HG02623 (cell line): Measurements from ENCODE around the gene OSBP2.
"Not testable (repeated sequence)": the region's sequence is repeated elsewhere in the genome, so short reads cannot be mapped to it uniquely, and the experiment has no call there.

Experiments used
- ATAC-seq: cut with Tn5 transposase; IDR thresholded peaks from one replicate; pipeline ENCODE4 v1.9.1; 2021; ENCODE audit warnings: moderate library complexity; ENCODE audit not compliant: unreplicated experiment

OSBP2 gene

DNA sequence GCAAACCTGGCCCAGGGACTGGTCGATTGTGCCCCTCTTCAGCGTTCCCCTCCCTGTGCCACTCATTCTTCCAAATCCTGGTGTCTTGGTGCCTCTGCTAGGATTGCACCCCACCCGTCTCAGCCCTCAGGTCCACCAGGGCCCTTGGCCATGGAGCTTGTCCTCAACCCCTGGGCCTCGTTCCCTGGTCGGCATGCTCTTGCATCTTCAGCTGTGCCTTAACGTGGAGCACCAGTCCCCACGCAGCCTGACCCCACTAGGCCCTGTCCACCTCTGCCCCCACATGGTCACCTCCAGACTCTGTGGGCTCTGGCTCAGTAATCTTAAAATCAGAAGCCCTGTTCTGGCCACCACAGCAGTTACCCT lies 61.1 kb downstream of the OSBP2 start:
- no peak for ATAC-seq

DNA sequence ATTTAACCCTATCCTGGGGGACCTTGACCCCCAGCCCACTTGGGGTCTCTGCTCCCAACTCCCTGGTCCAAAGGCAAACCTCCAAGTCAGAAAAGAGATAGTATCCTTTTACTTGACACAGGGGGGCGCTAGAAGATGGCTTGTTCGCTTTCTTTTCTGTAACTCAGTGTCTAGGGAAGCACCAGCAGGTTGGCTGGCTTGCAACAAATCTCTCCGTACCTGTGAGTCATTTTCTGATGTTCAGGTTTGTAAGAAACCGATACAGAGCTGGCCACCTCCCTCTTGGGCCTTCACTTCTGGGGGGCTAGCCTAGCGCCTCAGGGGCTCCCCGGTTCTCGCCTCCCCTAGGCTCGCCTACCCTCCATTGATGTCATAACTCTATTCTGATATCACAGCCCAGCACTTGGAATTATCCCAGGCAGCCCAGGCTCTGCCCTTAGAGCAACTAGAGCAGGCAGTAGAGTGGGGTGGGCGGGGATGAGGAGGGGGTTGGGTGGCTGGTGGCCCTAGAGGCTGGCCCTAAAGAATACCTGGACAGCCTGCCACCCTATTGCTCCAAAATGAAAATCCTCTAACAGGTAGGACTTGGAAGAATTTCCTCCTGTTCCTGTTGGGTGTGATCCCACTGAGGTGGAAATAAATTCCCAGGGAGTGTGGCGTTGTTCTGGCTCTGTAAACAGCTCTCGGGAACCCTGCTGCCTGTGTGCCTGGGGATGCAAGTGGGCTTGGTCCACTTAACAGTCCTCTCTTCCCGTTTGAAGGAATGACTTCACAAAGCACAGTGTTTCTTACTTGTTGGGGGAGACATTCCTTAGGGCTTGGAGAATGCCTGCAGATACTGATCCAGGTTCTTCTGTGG lies 69.4 kb downstream of the OSBP2 start:
- no peak for ATAC-seq

DNA sequence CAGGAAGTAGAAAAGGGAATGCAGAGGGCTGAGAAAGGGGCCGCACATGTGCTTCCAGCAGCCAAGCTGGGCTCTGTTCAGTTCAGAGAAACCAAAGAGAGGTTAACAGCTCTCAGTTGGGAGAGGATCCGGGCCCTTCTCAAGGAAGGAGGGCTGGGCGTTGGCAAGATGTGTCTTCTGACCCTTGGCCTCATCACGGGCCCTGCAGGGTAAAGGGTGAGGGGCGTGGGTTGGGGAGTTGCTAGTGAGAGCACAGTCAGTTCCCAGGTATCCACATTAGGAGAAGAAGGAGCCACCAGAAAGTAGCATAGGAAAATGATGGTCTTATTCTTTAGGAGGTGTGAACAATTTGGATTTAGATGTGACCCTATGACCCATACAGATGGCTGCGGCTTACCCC lies 73.0 kb downstream of the OSBP2 start:
- ATAC-seq: no peak

DNA sequence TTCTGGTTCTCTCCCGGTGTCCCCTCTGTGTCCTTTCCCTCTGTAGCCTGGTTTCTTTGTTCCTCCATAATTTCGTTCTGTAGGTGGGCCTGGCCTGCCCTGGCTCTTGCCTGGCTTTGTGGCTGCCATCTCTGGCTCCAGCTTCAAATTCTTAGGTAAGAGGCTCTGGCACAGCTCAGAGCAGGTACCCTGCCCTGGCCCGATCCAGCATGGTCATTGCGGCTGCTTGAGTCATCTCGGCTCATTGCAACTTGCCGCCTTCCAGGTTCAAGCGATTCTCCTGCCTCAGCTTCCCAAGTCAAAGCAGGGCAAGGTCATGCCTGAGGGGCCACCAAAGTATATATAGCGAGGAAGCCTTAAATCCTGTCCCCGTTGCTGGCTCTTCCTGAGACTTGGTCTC lies 76.0 kb downstream of the OSBP2 start:
- ATAC-seq: no peak

DNA sequence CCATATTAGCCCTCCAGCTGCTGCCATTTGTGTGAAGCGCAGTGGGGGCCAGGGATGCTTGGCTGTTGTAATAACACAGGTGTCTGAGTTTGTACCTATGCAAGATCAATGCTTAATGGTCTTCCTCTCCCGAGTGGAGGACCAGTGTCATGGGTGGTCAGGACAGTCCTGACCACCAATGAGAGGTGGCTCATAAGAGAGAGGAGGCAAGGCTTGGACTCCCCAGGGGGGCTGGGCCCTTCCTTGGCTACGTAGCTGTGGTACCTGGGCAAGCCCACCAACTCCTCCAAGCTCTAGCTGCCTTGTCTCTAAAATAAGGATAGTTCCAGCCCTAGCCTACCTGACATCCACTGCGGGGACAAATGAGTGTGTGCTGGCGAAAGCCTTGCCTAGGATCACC lies 79.2 kb downstream of the OSBP2 start:
- ATAC-seq: no peak

DNA sequence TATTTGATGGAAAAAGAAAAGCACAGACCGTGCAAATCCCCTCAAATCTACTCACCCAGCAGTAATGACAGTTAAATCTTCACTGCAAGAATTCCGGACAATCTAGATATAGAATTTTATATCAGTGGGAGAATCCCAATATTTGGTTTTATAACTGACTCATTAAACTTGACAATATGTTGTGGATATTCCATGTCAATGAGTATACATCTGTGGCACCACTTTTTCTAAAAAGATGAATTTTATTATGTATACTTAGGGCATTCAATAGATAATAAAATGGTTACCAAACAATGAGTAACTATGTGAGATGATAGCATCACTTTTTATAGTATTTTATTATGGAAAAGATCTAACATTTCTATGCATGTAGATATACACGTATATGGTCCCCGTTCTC lies 79.9 kb downstream of the OSBP2 start:
- ATAC-seq: no peak

DNA sequence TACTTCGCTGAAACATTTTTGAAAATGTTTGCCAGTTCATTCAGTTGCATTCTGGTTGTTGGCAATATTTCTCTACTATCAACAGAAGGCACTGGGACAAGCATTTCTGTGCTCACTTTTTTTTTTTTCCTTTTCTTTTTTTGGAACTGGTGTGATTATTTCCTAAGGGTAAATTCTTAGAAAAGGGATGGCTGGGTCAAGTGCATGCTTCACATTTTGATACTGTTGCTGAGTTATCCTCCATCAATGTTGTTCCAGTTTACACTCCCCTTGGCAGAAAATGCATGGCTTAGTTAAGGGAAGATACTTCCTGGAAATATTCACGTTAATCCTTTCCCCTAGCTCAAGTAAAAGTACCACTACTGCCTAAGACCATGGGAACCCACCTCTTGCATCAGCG lies 81.8 kb downstream of the OSBP2 start:
- ATAC-seq: no peak

DNA sequence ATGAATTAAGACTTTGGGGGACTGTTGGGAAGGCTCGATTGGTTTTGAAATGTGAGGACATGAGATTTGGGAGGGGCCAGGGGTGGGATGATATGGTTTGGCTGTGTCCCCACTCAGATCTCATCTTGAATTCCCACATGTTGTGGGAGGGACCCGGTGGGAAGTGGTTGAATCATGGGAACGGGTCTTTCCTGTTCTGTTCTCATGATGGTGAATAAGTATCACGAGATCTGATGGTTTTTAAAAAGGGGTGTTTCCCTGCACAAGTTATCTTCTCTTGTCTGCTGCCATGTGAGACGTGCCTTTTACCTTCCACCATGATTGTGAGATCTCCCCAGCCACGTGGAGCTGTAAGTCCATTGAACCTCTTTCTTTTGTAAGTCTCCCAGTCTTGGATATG lies 82.5 kb downstream of the OSBP2 start:
- not testable (repeated sequence) for ATAC-seq

DNA sequence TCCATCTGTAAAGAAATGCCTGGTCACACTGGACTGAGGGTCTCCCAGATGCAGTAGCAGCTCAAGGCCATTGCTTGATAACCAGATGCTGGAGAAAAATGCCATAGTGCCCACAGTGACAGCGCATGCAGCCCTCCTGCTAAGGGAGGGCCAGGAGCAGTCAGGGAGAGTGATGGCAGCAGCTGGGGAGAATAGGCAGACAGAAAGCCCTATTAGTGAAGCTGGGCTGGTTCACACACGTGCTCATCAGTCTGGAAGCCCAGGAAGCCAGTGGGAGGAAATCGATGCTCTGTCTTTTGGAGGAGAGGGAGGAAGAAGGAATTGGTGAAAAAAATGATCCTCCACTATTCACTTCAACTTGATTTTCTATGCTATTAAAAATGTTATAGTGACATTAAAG lies 82.9 kb downstream of the OSBP2 start:
- no peak for ATAC-seq

DNA sequence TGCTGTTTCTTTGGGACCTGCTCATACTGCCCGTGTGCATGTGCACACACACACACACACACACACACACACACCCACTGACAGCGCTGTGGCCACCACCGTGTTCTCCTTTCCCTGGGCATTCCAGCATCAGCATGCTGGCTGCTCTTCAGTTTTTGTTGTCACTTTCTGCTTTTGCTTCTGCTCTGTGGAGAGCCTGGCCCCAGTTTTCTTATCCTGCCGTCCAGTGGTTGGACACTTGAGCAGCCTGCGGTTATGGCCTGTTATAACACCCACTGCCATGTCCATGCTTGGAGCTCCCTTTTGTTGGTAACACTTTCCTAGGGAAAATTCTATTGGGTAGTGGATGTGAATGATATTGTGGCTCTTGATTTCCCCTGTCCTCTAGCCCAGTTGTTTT lies 83.6 kb downstream of the OSBP2 start:
- ATAC-seq: no peak

DNA sequence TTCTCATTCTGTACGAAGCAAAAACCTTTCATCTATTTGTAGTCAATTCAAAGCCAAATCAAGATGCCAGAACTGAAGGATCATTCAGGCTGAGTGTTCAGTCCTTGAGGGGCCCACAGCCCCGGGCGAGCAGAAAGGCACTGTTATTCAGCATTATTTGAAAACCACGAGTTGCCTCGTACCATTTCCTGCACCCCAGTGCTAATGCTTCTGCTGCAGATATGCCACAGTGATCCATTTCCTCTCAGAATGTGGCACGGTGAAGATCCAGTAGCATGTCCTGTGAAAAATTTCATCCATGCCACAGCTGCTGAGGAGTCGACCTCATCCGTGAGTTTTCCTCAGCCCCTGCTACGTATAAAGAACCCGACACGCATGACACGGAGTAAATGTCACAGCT lies 85.4 kb downstream of the OSBP2 start:
- ATAC-seq: no peak

DNA sequence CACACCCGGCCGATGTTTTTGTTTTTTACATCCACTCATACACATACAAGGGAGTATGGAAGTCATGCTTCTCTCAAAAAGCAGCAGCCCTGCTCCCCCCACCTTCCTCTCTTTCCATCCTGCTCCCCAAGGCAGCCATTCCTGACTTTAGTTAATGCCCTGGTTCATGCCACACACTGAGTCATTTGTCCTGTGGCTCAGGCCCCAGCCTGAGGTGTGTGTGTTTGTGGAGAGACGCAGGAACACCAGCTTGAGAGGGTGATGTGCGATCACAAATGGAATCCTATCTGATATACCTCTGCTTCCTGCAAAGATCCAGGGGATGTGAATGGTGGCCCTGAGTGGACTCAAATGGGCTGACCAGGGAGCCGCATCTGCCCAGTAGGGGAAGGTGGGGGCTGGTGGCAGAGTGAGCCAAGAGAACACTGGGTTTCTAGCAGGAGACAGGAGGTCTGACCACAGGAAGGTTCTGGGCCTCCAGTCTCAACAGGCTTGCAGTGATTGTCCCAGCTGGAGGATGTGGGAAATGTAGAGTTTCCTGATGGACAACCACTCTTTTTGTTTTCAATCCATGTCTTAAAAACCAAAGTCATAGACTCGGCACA lies 86.7 kb downstream of the OSBP2 start:
- no peak for ATAC-seq

DNA sequence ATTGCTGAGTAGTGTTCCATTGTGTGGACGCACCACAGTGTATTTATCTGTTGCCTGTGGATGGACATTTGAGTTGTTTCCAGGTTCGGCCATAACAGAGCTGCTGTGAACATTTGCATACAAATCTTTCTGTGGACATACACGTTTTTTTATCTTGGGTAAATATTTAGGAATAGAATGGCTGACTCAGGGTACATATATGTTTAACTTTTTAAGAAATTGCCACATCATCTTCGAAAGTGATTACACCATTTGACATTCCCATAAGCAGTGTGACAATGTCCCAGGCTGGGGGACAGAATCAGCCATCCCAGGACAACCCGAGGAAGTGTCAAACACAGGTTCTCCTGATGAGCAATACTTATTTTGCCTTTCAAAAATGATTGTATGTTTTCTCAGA lies 87.9 kb downstream of the OSBP2 start:
- no peak for ATAC-seq

DNA sequence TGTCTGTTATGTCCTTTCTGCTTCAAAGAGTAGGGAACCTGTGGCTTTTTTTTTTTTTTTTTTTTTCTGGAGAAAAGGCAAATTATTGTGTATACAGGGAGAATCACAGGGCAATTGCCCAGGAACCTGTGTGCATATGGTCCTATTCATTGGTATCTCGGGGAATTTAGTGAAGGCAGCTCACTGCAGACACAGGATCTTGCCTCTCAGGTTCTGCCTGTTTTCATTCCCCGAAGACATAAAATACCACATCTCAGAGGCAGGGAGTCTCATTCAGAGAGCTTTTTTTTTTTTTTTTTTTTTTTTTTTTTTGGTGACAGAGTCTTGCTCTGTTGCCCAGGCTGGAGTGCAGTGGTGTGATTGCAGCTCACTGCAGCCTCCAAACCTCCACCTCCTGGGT lies 88.3 kb downstream of the OSBP2 start:
- ATAC-seq: no peak

DNA sequence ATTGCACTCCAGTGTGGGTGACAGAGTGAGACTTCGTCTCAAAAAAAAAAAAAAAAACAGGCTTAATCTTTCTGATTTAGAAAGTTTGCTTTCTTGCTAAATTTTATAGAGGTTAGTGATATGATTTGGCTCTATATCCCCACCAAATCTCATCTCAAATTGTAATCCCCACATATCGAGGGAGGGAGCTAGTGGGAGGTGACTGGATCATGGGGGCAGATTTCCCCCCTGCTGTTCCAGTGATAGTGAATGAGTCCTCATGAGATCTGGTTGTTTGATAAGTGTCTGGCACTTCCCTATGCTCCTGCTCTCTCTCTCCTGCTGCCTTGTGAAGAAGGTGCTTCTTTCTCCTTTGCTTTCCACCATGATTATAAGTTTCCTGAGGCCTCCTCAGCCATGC lies 90.9 kb downstream of the OSBP2 start:
- ATAC-seq: no peak

DNA sequence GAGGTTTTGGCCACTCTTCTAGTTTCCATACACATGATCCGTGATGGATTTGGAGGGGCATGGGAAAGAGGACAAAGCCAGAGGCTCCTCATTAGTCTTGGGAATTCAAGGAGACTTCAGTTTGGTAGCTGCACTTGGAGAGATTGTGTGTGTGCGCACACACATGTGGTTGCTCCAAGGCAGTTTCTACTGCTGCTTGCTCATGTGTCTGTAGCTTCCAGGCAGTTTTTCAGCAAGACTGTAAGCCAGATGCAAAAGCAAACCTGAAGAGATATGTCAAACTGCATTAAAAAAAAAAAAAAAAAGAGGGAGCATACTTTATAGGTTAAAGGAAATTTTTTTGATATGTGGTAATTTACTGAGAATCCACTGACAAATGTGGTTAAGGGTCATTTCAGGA lies 95.7 kb downstream of the OSBP2 start:
- ATAC-seq: no peak

DNA sequence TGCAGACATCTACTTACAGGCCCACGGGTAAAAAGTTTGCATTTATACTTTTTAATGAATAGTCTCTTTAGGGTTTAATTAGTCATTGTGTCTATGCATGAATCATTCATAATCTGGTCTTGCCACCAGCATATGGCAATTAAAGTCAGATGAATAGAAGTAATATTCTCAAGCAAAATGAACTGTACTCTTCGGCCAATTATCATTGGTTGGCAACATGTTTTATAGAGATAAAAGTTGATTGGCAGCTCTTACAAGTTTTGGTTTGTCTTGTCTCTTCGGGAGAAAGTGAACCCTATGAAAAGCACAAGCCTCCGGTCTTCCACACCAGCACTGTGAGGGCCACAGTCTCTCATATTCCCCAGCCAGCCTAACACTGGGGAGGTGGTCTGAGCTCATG lies 97.8 kb downstream of the OSBP2 start:
- ATAC-seq: no peak

DNA sequence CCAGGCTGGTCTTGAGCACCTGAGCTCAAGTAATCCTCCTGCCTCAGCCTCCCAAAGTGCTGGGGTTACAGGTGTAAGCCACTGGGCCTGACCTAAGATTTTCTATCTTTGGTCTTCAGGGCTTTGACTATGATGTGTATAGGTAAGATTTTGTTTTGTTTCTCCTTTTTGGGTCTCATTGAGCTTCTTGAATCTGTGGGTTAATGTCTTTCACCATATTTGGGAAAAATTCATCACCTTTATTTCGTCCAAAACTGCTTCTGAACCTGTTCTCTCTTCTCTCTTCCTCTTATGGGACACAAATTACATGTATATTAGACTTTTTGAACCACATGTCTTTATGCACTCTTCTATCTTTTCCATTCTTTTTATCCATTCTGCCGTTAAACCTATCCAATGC lies 100.4 kb downstream of the OSBP2 start:
- ATAC-seq: no peak

DNA sequence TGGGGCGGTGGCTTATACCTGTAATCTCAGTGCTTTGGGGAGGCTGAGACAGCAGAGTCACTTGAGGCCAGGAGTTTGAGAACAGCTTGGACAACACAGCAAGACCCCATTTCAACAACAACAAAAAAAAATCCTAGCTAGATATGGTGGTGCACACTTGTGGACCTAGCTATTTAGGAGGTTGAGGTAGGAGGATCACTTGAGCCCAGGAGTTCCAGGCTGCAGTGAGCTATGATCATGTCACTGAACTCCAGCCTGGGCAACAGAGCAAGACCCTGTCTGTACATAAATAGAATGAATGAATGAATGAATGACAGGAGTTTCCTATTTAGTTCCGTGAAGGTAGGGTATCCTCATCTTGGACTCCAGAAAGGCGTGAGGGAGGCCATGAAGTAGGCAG lies 107.0 kb downstream of the OSBP2 start:
- ATAC-seq: no peak

DNA sequence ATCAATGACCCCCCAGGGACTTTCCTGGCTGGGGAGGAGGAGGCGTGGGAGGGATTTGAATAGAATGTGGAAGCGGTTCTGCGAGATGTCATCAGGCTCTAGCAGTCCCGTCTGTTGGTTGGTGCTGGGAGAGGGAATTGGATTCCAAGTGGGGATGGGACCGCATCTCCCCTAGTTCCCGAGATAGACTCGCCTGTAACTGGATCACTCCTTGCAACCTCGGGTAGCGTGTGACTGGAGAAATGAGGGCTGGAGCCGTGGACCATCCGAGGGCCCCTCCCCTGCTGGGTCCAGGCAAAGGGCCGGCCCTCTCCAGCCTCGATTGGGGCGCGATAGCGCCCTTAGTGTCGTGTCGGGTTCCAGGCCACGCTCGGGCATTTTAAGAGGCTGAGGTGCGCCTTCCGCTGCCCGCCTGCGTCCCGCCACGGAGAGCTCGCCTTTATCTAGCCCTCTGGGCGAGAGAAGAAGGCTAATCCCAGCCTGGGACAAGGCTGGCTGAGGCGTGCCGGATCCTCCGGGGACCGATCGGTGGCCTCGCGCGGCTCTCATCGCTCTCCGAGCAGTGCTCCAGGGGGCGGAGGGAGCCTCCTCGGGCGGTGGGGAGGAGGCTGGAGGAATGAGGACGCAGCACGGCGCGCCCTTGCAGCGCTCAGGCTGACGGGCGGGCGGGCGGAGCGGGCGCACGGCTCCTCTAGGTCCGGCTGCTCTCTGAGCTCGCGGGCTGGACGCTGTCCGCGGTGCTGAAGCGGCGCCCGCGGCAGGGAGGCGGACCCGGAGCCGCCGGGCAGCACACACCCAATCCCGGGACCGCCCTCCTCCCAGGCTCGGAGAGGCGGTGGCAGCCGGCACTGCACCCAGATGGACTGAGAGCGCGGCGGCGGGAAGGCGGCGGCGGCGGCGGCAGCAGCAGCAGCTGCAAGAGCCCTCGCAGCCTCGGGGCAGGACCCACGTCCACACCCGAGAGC lies 107.8 kb downstream of the OSBP2 start:
- no peak for ATAC-seq

DNA sequence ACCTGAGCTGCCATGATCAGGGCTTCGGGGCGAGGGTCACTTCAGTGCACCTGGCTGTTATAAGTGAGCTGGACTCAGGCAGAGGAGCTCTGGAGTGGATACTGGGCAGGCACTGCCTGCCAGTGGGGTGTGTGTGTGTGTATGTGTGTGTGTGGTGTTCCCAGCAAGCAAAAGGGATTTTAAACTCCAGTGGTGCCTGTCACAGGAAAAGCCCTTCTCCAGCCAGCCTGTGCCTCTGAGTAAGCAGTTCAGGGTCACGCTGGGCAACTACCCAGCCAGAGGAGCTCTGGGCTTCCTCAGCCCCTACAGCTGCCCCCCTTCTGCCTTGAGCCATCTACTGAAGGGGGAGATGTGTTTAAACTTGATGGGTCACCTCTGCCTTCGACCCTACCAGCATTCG lies 109.0 kb downstream of the OSBP2 start:
- no peak for ATAC-seq

DNA sequence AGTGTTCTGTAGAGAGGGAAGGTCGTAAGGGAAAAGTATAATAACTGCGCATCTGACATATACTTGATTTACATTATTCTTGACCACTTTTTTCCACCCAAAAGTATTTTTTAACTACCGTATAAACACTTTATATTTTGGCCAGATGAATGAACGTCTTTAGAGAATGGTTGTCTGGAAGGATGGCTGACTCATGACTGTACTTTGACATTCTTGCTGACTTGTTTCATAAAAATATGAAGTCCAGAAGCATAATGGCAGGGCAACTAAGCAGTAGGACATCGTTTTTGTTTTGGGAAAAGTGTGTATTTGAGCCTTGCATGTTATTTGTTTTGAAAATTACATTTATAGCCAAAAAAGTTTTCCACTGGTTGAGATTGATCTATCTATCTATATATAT lies 110.0 kb downstream of the OSBP2 start:
- ATAC-seq: no peak
